Activated T-helper 1 cell treated with Interleukin-2 at 50 U/mL for 16 hours (primary cell): ENCODE data around the gene ATRIP.
"Not testable (repeated sequence)": the region's sequence is repeated elsewhere in the genome, so short reads cannot be mapped to it uniquely, and the experiment has no call there.

Source experiments
- DNase-seq: peaks from one replicate; pipeline ENCODE4 v3.0.0-alpha.2; 2020; ENCODE audit warnings: low read depth

ATRIP gene

DNA sequence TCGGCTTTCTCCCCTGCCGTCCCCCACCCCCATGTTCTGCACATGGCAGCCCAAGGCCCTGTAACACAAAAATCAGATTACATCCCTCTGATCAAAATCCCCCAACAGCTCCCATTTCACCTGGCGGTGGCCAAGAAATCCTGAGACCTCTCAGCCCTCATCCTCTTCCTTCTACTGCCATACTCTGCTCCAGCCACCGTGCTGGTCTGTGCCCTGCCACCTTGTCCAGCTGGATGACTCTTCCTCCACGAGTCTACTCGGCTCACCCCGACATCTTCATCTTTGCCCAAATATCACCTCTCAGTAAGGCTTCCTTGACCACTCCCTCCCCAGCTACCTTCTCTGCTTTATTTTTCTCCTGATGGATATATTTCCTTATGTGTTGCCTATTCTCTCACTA is 9.7 kb upstream of the ATRIP start:
- no peak for DNase-seq

DNA sequence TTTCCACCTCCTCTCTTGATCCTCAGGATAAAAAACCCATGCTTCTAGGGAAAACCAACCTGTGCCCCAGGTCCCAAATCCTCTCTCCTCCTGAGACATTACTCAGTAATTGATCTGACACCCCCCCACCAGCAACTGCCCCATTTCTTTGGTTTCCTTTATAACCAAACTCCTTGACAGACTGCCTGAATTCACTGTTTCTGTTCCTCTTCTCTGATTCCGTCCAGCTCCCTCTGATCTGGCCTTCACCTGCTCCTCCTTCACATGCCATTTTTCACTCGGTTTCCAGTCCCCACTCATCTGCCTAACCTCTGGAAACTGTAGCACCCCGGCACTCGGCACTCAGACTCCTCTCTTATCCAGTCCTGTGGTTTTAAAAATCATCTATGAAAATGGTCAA is 8.7 kb upstream of the ATRIP start:
- DNase-seq, result no peak

DNA sequence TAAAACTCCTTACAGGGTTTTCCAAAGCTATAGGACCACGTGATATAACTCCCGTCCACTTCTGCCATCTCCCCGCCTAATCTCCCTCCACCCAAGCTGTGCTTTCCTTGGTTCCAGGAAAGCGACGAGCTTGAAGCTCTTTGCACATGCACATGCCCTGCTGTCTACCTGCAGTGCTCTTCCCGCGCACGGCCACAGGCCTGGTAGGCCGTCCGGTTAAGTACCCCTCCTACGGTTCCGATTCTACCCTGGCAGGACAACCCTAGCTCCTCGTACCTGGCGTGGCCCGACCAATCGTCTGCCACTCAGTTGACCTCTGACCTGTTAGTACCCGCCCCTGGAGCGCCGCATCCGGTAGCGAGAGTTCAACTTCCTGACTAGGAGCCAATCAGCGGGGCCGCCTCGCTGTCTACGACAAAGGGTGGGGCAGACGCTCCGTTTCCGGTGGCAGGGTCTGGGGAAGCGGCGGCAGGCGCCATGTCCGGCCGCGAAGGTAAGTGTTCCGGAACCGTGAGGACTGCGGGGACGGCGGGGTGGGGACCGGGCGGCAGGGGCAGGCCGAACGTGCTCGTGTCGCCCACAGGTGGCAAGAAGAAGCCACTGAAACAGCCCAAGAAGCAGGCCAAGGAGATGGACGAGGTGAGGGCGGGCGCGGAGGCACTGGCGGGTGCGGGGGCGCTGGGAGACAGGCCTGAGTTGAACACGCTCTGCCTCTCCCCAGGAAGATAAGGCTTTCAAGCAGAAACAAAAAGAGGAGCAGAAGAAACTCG is 6.5 kb upstream of the ATRIP start, which contains the start of the genes CCDC51 and TMA7:
CCDC51 (minus strand) TSS at position 300 of the 770 bp plus-strand sequence. CDS start 4,991 bp downstream, outside the sequence.
TMA7 (plus strand) TSS at position 438 of the 770 bp plus-strand sequence; CDS start at position 478, 40 bp downstream.
- peak; percentile 97 for DNase-seq

DNA sequence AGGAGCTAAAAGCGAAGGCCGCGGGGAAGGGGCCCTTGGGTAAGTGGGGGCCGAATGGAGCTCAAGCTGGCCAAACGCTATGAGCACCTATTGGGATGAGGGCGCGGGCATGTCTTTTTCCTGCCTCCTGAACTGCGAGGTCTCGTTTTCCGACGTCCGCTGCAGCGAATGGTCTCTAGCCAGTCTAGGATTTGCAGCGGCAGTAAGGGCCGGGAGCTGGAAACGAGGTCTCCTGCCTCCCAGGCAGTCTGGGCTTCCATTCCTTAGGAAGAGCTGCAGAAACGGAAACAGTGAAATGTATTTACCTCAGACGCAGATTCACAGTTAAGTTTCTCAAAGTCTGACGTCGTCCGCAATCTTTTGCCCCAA is 6.0 kb upstream of the ATRIP start:
- DNase-seq, result no peak

DNA sequence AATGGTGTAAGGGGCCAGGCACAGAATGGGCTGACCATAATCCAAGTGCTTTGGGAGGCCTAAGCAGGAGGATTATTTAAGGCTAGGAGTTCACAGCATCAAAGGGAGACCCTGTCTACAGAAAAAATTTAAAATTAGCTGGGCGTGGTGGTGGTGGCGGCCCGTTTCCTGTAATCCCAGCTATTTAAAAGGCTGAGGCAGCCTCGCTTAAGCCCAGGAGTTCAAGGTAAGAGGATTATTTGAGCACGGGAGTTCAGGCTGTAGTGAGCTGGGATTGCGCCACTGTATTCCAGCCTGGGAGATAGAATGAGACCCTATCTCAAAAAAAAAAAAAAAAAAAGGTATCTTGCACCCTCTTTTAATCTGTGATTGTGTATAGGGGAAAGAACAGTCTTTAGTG is 4.6 kb upstream of the ATRIP start:
- no peak for DNase-seq

DNA sequence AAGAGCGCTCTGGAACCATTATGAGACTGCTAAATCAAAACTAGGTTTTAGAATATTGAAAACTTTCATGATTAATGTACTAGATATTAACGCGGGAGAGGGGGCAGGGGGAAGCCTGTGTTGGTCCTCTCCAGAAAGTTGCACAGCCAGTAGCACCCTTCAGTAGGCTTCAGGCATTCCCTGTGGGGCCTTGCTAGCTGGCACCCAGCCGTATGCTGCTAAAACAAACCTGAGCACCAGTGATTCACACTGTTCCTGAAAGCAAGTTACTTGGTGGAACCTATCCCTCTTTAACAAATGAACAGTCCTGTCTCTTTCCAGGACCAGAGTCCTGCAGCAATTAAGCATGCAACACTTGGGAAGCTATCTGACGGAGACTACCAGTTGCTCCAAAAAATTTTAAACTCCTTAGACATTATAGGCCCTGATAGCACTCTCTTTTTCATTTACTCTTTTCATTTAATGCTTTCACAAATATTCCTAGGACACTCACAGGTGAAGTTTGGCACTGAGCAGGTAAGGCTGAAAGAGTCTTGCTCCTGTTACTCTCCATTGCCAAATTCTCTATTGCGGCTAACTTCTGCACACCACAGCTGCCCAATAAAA is 1.2 kb upstream of the ATRIP start:
- DNase-seq, result no peak

DNA sequence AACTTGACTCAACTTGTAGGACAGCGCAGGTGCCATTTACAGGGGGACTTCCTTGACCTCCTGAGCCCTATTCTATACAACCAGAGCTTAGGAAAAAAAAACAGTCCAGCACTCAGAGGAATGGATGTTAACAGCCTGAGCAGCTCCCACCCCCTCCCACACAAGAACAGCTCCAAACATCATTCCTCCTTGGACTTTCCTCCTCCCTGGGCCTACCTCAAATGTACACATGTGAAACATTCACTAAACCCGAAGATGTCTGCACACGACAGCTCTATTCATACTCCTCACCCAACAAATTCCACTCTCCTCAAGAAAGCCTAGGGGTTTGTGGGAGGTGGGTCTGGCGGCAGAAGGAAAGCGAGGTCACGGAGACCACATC is 503 bp upstream of the ATRIP start:
- DNase-seq, result no peak

DNA sequence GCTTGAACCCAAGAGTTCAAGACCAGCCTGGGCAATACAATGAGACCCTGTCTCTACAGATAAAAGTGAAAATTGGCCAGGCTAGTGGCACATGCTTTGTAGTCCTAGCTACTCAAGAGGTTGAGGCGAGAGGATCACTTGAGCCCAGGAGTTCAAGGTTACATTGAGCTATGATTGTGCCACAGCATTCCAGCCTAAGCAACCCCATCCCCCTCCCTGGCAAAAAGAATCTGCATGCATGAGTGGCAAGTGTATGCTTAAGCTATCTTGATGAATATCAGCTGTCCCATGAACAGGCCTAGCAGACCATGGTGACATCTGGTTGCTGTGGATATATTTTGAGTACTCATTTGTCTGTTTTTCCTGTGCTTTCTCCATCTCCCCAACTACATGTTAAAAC is 4.7 kb downstream of the ATRIP start:
- no peak for DNase-seq

DNA sequence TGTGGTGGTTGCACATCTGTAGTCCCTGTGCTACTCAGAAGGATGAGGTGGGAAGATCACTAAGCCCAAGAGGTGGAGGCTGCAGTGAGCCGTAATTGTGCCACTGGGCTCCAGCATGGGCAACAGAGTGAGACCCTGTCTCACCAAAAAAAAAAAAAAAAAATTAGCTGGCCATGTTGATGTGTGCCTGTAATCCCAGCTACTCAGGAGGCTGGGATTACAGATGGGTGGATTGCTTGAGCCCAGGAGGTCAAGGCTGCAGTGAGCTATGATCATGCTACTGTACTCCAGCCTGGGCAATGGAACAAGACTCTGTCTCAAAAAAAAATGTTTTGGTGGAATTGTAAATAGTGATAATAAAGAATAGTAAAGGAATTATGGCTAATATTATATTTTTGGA is 9.9 kb downstream of the ATRIP start:
- no peak for DNase-seq

DNA sequence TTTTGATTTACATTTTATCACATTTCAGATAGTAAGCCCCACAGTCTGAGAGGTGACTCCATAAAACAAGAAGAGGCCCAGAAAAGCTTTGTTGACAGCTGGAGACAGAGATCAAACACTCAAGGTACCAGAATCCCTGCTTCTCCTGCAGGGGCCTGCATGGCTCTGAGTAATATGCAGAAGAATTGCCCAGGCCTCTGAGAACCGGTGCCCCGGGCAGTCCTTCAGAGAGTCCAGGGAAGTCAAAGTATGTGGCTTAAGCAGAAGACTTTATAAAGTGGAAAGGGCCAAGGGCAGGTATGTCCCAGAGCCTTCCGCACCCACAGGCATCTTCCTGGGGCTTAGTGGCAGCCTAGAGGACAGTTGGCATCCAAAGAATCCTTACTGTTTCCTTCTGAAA is 12.8 kb downstream of the ATRIP start:
- no peak for DNase-seq

DNA sequence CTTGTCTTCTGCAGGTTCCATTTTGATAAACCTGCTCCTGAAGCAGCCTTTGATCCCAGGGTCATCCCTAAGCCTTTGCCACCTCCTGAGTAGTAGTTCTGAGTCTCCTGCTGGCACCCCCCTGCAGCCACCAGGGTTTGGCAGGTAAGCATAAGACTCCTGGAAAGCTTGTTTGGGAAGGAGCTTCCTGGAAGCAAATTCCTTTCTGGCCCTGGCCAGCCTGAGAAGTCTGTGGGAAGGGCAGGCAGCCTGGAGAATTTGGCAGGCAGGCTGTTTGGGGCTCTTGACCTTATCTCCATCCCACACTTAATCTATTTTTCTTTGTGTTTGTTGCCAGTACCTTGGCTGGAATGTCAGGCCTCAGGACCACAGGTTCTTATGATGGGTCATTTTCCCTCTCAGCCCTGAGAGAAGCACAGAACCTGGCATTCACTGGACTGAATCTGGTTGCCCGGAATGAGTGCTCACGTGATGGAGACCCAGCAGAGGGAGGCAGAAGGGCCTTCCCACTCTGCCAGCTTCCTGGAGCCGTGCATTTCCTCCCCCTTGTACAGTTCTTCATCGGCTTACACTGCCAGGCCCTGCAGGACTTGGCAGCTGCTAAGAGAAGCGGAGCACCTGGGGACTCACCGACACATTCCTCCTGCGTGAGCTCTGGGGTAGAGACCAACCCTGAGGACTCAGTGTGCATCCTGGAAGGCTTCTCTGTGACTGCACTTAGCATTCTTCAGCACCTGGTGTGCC is 13.4 kb downstream of the ATRIP start:
- DNase-seq, result no peak

DNA sequence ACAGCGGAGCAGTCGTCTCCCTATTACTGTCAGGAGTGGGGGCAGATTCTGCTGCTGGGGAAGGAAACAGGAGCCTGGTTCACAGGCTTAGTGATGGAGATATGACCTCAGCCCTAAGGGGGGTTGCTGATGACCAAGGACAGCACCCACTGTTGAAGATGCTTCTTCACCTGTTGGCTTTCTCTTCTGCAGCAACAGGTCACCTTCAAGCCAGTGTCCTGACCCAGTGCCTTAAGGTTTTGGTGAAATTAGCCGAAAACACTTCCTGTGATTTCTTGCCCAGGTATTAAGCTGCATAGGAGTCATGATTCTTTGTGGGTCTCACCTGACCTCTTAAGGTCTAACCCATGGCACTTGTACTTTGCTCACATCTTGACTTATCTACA is 14.0 kb downstream of the ATRIP start:
- DNase-seq, result no peak

DNA sequence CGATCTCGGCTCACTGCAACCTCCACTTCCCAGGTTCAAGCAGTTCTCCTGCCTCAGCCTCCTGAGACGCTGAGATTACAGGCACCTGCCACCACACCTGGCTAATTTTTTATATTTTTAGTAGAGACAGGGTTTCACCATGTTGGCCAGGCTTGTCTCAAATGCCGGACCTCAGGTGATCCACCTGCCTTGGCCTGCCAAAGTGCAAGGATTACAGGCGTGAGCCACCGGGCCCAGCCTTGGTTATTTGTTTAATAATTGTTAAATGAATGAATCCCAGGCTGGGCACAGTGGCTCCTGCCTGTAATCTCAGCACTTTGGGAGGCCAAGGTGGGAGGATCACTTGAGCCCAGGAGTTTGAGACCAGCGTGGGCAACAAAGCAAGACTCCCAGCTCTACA is 15.2 kb downstream of the ATRIP start:
- DNase-seq, result not testable (repeated sequence)

DNA sequence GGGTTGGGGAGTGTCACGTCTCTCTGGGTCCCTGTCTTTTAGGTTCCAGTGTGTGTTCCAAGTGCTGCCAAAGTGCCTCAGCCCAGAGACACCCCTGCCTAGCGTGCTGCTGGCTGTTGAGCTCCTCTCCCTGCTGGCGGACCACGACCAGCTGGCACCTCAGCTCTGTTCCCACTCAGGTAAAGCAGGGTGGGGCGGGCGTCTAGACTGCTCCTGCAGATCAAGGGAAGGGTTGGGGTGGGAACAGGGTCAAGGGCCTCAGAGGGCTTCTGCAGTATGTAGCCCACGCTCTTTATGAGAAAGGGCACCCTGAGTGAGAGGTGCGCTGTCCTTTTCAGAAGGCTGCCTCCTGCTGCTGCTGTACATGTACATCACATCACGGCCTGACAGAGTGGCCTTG is 17.2 kb downstream of the ATRIP start:
- no peak for DNase-seq

DNA sequence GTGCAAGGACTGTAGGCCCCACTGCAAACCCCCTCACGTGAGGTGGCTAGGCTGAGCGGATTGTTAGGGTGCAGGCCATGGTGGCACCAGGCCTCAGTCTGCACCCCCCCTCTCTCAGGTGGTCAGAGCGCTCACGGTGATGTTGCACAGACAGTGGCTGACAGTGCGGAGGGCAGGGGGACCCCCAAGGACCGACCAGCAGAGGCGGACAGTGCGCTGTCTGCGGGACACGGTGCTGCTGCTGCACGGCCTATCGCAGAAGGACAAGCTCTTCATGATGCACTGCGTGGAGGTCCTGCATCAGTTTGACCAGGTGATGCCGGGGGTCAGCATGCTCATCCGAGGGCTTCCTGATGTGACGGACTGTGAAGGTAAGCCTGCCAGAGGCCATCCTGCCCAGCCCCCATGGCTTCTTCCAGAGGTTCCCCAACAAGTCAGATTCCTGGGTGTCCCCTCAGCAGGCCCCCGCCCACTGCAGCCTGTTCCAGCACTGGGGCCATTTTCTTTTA is 18.2 kb downstream of the ATRIP start:
- DNase-seq, result no peak

DNA sequence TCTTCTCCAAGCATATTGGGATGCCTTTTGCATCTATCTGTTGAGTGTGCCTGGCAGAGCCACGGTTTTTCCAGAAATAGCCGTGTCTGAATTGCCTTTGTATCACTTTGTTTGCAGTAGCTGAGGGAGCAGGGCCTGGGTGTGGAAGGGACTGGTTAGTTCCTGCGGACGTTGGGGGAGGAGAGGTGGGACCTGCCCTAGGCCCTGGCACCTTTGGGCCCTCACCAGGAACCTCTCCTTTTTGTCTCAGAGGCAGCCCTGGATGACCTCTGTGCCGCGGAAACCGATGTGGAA is 18.6 kb downstream of the ATRIP start:
- DNase-seq, result no peak

DNA sequence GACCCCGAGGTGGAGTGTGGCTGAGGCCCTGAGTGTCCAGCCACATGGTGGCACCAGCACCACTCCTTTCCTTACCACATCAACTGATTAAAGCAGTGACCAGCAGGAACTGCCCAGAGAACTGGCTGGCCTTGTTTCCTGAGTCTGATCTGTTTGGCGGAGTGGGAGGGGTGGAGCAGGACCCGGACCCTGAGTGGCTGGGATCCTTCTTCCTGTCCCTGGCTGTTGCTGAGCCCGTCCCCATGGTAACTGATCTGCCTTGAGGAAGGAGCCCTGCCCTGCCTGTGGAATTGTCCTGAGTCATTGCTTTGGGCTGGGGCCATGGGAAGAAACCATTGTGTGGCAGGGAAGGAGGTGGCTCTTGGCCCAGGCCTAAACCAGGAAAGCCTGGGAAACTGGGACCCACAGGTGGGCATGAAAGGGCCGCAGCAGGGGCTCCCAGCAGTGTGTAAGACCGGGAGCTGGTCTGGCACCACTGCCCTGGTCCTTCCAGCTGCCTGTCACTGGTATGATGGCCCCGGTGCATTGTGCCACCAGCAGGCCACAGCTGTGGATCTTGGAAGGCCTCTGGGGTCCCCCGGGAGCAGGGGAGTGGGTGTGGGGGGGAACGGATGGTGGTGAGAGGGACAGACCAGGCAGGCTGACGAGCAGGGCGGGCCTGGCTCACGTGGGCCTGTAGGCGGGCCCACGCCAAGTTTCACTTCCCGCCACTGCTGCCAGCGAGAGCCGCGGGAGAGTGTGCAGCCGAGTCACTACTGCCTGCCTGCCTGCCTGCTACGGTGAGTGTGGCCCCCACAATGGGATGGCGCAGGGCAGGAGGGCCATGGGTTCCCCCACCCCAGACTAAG is 19.2 kb downstream of the ATRIP start:
- DNase-seq, result peak; percentile 65

DNA sequence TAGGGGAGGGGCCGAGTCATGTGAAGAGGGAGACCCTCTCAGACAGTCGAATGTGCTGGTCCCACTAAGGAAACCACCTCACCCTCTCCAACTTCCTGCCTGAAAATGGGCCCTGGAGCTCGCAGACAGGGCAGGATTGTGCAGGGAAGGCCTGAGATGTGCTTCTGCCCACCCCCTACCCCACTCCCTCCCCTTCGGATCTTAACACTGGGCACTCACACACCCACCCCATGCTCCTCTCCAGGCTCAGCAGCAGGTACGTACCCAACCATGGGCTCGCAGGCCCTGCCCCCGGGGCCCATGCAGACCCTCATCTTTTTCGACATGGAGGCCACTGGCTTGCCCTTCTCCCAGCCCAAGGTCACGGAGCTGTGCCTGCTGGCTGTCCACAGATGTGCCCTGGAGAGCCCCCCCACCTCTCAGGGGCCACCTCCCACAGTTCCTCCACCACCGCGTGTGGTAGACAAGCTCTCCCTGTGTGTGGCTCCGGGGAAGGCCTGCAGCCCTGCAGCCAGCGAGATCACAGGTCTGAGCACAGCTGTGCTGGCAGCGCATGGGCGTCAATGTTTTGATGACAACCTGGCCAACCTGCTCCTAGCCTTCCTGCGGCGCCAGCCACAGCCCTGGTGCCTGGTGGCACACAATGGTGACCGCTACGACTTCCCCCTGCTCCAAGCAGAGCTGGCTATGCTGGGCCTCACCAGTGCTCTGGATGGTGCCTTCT is 20.0 kb downstream of the ATRIP start:
- no peak for DNase-seq

DNA sequence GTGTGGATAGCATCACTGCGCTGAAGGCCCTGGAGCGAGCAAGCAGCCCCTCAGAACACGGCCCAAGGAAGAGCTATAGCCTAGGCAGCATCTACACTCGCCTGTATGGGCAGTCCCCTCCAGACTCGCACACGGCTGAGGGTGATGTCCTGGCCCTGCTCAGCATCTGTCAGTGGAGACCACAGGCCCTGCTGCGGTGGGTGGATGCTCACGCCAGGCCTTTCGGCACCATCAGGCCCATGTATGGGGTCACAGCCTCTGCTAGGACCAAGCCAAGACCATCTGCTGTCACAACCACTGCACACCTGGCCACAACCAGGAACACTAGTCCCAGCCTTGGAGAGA is 20.5 kb downstream of the ATRIP start:
- DNase-seq, result no peak

DNA sequence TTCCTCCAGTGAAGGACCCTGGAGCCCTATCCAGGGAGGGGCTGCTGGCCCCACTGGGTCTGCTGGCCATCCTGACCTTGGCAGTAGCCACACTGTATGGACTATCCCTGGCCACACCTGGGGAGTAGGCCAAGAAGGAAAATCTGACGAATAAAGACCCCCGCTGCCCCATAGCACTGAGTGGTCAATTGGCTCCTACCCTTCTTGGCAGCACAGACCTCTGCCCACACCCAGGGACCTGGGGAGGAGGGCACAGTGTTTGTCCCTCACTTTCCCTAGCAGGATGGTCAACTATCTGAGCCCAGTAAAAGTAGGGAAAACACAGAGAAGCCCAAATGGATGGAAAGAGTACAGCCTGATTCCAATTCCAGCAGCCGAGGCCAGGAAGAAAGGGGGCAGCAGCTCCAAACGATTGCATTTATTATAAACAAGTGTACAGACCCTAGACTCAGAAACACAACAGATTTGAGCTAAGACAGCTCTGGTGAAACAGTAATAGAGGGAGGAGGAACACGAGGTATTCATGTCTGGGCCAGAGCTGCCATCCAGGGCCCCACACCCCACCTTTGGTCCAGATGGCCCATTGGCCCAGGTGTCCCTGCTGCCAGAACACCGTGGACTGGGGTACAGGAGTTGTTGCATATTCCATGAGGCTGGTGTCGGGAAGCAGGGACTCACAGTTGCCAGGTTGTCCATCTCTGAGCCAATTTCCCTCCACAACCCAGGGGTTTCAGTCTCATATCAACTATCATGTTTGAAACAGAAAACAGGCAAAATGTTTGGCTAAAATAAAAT is 21.1 kb downstream of the ATRIP start:
- DNase-seq, result no peak

DNA sequence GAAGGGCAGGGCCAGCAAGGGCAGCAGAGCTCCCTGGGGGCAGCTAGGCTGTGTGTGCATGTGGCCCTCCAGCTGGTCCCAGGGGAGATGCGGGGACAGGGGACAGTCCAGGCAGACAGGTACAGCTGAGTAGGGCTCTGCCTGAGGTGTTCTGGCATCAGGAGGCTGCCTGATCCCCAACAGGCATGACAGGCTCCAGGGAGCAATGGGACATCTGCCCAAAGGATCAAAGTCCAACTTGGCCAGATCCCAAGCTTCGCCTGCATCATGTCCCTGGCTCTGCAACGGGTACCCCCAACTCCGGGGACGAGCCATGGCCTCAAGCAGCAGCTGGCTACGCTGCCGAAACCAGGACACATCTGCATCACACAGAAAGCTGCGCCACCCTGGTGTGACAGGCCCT is 21.8 kb downstream of the ATRIP start:
- DNase-seq, result no peak
